NCI-H82 (cell line): ENCODE data around the gene IL17RD.

ENCODE experiments used
- DNase-seq: peaks from one replicate; lab custom pipeline; 2025; lab: John Stamatoyannopoulos, UW

Gene IL17RD

DNA sequence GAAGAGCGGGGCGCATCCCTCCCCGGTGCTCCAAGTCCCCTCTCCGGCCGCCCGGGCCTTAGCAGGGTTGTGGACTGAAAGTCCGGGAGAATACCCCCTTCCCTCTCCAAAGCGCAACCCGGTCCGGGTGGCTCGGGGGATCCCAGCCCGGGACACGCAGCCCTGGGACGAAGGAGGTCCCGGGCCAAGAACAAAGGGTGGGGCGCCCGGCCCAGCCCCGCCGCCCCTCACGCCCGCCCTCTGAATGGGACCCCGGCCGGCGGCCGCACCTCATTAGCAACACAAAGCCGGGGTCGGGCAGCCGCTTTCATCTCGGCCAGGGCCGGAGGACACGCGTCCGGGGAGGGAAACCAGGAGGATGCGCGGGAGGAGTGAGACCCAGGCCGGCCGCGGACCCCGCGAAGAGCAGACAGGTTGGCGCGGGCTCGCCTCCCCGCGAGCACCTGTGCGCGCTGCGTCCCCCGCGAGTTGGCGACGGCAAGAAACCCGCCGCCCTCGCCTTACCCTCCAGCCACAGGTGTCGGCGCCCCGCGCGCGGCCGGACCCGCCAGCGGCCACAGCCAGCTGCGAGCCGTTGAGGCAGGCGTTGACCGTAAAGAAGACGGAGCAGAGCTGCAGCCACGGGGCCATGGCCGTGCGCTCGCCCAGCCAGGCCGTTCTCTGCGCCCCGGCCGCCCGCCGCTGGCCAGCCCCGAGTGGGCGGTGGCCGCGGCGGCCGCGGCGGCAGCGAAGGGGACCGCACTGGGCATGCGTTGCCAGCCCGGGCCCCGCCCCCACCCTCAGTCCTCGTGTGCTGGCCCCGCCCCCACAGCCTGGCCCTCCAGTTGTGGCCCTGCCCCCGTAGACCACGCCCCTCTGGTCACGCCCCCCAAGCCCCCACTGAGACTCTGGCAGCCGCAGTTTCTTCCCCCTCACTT, at the start of gene IL17RD:
Gene IL17RD (minus strand): TSS at position 697 of the 917 bp plus-strand sequence. CDS start 67 bp downstream, at position 630.
- peak; percentile 86 for DNase-seq

DNA sequence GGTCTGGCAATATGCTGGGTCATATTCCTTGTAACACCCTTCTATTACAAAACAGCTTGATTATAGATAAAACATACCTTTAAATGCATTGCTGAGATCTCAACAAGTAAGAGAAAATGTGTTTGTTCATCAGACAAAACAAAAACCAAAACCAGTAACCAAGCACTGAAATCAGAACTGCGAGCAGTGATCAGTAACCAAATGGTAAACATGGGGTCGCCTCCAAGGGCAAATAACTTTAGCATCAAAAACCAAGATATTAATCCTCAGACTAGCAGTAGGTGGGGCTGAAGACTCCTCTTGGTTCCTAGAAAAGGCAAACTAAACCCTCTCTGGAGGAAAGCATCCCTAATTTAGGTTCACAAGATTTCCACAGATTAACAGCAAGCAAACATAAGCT, 41.3 kb upstream of the IL17RD start:
- peak; percentile 9 for DNase-seq

GRCh38 chr3:57199895-57200297, 34.7 kb upstream of the IL17RD start, which contains the start of gene HESX1:
Gene HESX1, minus strand, starts transcription at chr3:57199978. Its CDS starts 60 bp downstream, at chr3:57199918.
- peak; percentile 56 for DNase-seq

- DNase-seq: peak; percentile 55
These were observed 29.5 kb upstream of the IL17RD start for GRCh38 chr3:57194641-57195040.

DNA sequence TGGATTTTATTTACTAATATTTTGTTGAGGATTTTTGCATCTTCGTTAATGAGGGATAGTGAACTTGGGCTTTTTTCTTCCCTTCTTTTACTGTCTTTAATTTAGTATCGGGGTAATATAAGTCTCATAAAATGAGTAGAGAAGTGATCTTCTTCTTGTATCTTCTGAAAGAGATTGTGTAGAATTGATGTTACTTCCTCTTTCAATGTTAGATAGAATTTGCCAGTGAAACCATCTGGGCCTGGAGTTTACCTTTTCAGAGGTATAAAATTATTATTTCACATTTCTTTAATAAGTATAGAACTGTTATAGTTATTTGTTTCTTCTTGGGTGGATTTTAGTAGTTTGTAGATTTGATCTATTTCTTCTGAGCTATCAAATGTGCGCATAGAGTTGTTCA, 26.9 kb upstream of the IL17RD start:
- no peak for DNase-seq

GRCh38 chr3:57184526-57184925, 19.4 kb upstream of the IL17RD start:
- peak; percentile 87 for DNase-seq

DNA sequence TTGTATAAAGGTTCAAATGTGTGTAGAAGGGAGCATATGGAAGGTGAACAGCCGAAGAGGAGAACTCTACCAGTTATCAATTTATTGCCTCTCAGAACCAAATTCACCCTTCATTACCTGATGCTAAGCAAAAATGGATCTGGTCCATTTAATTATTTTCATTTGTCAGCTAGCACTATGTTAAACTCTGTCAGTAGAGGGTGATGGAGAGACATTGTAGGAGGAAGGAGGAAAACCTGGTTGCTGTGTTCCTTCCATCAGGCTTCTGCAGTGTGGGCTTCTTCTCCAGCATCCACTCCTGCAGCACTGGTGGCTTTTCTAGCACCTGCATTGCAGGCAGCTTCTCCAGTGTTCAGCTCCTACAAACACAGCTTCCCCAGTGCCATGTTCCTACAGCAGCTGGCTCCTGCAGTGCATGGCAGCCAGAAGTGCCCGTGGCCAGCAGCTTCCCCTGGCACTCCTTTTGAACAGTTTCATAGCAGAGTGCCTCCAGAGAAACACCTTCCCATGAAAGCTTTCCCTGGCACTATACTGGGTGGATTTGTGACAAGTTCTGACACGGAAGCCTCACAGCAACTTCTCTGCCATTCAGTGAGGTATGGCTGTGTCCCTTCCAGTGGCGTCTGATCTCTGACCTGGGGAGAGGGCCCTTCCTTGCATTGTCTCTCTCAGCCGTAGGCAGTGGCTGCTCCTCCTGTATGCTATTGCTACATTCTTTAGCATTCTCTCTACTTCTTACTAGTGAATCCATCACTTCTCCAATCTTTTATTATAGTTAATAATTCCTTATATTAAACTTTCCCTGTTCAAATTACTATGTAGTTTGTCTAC, 14.6 kb upstream of the IL17RD start:
- peak; percentile 35 for DNase-seq

- DNase-seq: no peak
These were observed 10.9 kb upstream of the IL17RD start for GRCh38 chr3:57176045-57176444.

DNA sequence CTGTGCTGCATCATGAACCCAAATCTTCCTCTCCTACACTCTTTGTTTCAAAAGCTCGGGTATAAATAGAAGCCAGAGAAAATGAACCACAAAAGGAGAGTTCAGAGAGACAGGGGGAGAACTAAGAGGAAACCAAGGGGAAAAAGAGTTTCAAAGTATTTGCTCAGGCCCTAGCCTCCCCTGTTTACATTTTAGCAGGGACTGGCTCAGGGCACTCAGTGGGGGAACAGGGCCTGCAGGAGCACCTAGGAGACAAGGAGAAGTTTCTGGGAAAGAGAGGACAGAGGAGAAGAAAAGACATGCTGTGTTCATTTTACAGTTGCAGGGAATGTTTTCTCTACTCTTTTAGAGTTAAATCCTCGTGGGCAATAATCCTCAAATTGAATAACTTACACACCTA, 8.5 kb upstream of the IL17RD start:
- no peak for DNase-seq

DNA sequence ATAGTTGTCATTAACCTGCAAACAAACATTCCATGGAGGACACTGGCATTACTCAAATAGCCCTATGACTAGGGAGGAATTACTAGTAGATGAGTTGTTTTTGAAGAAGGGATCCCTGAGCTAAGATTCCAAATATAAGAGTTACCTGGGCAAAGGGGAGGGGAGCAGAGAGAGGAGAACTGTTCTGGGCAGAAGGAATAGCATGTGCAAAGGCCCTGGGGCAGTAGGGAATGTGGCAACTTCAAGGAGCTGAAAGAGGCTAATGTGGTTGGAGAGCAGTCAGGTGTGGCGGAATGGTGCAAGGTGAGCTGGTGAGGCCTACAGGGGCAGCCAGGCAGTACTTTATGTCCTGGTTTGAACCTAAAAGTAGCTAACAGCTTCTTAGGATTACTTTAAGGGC, 5.8 kb upstream of the IL17RD start:
- DNase-seq: no peak

- peak; percentile 60 for DNase-seq
These were observed 4.9 kb upstream of the IL17RD start for GRCh38 chr3:57169872-57170623.

DNA sequence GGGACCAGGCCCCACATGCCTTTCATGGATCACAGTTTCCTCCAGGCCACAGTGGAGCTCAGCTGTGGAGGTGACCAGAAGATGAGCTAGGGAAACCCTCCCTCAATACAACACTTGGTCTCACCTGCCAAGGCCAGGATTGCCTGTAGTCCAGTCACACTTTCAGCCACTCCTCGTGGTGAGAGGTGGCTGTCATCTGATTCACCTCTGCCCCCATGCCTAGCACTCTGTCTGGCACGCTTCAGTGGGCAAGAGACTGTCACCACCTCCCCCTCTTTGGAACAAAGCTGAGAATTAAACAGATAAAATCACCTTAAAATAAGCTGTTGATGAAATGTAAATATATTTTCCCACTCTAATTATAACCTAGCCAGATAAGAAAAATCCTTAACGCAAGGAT, 4.0 kb upstream of the IL17RD start:
- no peak for DNase-seq

- no peak for DNase-seq
These were observed 3.0 kb upstream of the IL17RD start for GRCh38 chr3:57168151-57168550.

DNA sequence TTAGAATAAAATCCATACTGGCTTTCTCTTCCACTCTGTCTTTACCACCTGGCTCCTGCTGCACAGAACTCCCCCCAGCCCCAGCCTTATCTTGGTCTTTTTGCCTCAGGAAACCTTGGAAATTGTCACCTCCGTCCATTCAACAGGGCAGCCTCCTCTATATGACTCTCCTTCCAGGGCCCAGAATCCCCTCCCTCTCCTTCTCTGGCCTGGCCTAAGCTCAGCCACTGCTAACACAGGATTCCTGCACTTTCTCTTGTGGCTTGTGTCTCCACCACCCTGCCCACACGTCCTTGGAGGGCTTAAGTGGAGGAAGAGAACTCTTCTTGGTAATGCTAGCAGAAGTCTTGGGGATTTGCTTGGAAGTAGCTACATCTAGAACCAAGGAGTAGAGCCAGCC, 1.5 kb upstream of the IL17RD start:
- no peak for DNase-seq

GRCh38 chr3:57165641-57166040, 488 bp upstream of the IL17RD start:
- no peak for DNase-seq

DNA sequence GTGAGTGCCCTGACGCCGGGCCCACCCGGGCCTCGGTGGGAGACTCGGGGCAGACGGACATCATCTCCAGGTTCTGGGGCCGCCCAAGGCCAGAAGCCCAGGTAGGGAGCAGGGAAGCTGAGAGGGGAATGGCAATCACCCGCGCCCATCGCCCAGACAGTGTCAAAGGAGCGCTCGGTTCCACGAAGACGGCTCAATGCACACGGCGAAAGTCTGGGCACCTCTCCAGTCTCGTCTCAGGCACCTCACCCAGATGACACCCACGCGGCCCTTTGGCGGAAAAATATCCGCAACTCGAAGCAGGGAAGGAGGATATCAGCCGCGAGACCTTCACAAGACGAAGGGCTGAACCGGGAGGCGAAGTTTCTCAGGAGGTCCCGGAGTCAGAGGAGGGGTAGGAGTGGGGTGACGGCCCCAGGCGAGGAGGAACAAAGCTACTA, 916 bp downstream of the IL17RD start:
- no peak for DNase-seq

DNA sequence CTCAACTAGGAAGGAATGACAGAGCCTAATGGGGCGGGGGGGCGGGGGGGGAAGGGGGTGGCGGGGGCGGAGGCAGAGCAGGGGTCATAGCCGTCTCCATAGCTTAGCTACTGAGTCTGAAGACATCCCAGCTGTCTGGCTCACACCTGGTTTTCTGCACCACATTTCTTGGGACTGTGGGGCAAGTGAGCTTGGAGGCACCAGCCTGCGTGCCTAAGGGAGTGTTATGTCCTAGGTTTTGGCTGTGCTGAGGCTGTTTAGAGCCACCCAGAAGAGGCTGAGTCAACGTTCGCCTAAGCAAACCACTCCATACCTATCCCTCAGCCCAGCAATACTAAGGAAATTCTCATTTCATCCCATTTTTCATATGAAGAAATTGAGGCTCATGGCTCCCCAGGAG, 1.4 kb downstream of the IL17RD start:
- DNase-seq: no peak

- no peak for DNase-seq
These were observed 3.2 kb downstream of the IL17RD start for GRCh38 chr3:57161915-57162314.

DNA sequence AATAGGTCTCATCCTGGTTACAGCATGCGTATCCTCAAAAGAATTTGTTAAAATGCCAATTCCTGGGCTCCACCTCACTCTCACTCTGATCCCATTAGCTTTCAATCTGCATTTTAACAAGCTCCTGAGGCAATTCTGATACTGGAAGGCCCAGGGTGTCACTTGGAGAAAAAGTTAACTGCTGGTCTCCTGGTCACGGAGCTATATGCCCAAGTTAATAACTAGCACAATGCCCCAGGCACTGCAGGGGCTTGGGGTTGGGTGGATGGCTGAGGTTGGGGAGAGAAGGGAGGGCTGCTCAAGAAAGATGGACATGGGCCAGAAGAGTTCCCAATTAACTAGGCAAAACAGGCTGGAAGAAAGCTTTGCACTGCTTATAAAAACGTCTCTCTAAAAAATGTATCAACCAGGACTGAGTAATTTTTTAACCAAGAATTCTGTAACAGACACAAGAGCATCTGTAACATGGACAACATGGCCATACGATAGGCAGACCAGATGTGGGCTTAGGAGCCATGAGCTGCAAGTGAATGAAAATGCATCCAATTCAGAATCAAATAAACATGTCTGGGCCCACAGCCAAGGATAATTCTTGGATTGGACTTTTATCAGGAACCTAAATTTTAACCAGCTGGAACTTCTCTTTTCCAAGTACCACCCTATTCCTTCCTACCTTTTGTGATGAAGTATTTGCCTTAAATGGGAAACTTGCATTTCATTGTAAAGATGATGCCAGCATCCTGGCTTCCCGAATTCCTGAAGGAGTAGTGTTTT, 4.2 kb downstream of the IL17RD start:
- no peak for DNase-seq

DNA sequence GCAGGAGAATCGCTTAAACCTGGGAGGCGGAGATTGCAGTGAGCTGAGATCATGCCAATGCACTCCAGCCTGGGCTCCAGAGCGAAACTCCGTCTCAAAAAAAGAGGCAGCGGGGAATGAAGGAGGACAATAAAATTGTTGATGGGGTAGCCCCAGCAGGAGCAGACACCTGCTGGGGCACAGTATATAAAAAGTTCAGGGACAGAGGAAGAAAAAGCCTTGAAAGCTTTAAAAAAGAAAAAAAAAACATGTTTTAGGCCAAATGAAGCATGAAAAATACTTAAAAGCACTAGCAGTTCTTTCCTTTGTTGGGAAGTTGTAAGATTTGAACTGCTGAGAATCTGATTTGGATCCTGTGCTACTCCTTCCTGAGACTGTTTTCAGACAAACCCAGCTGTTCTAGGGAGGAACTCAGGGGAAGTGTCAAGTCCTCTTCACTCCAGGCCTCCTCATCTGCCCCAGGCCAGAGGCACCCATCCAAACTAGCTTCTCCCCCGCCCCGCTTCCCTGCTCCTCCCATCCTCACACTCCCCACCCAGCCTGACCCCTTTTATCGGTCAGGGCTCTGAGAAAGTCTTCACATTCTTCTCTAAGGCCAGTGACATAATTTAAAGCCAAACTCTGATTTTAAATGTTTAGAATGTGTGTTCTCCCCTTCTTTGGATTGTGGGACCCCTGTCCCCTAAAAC, 4.9 kb downstream of the IL17RD start:
- no peak for DNase-seq
